Neuronal stem cell (in vitro differentiated cells): ENCODE data around the gene CCDC27.

Source experiments
- DNase-seq: peaks from one replicate; pipeline ENCODE4 v3.0.0-alpha.2; 2013; ENCODE audit warnings: low spot score
- H2AFZ ChIP-seq: one replicate; pipeline ENCODE4 v1.6.1; 2013; ENCODE audit warnings: mild to moderate bottlenecking, low read length, inconsistent platforms
- H2AK5ac ChIP-seq: 2 replicates; pipeline ENCODE4 v1.6.1; 2013; ENCODE audit warnings: low read depth, mild to moderate bottlenecking, inconsistent platforms, low read length, moderate library complexity, mixed read lengths
- H2BK120ac ChIP-seq: 2 replicates; pipeline ENCODE4 v1.6.1; 2013; ENCODE audit warnings: low read depth, mild to moderate bottlenecking, inconsistent platforms, low read length, moderate library complexity, mixed read lengths
- H2BK12ac ChIP-seq: one replicate; pipeline ENCODE4 v1.6.1; 2013; ENCODE audit warnings: low read length, inconsistent platforms
- H2BK15ac ChIP-seq: 2 replicates; pipeline ENCODE4 v1.6.1; 2013; ENCODE audit warnings: mild to moderate bottlenecking, low read length, inconsistent platforms, mixed read lengths
- H2BK5ac ChIP-seq: one replicate; pipeline ENCODE4 v1.6.1; 2013; ENCODE audit warnings: inconsistent platforms, mild to moderate bottlenecking, low read length, moderate library complexity
- H3K14ac ChIP-seq: one replicate; pipeline ENCODE4 v1.6.1; 2013; ENCODE audit warnings: low read length, inconsistent platforms
- H3K18ac ChIP-seq: 2 replicates; pipeline ENCODE4 v1.6.1; 2013; ENCODE audit warnings: low read length, inconsistent platforms
- H3K23ac ChIP-seq: 2 replicates; pipeline ENCODE4 v1.6.1; 2013; ENCODE audit warnings: low read depth, mild to moderate bottlenecking, mixed read lengths, low read length, inconsistent platforms; ENCODE audit not compliant: poor library complexity
- H3K27ac ChIP-seq: replicated peaks from 3 replicates; pipeline ENCODE4 v1.5.1; 2013; ENCODE audit warnings: low read length, inconsistent platforms
- H3K27me3 ChIP-seq, 3 experiments: 2 replicates each; pipeline ENCODE4 v1.6.1; 2013; ENCODE audit warnings: low read length in 3 of 3, mild to moderate bottlenecking in 2 of 3, inconsistent platforms in 1 of 3, low read depth in 1 of 3, mixed read lengths in 1 of 3, moderate library complexity in 1 of 3; ENCODE audit not compliant: control insufficient read depth in 3 of 3, insufficient read depth in 3 of 3
- H3K36me3 ChIP-seq, 2 donors: replicated peaks in 1 of 2; 2 replicates each; pipeline ENCODE4 v1.6.1; 2013; ENCODE audit warnings: low read length in 2 of 2; ENCODE audit not compliant: control insufficient read depth in 2 of 2, insufficient read depth in 2 of 2
- H3K4ac ChIP-seq: 2 replicates; pipeline ENCODE4 v1.6.1; 2013; ENCODE audit warnings: inconsistent platforms, mild to moderate bottlenecking, low read length, moderate library complexity
- H3K4me1 ChIP-seq, 2 donors: 1 replicate in 1 of 2; 2 replicates in 1 of 2; pipeline ENCODE4 v1.6.1; 2013; ENCODE audit warnings: low read length in 2 of 2, low read depth in 1 of 2; ENCODE audit not compliant: control insufficient read depth in 2 of 2, insufficient read depth in 1 of 2
- H3K4me2 ChIP-seq: one replicate; pipeline ENCODE4 v1.6.1; 2013; ENCODE audit warnings: mild to moderate bottlenecking, low read length, inconsistent platforms; ENCODE audit not compliant: insufficient read depth, poor library complexity, severe bottlenecking
- H3K4me3 ChIP-seq, 2 donors: 2 replicates each; pipeline ENCODE4 v1.5.1; 2013; ENCODE audit warnings: low read length in 2 of 2, mild to moderate bottlenecking in 2 of 2, inconsistent platforms in 1 of 2, moderate library complexity in 1 of 2
- H3K79me1 ChIP-seq: one replicate; pipeline ENCODE4 v1.6.1; 2013; ENCODE audit warnings: low read depth, mild to moderate bottlenecking, inconsistent platforms, low read length, moderate library complexity
- H3K9ac ChIP-seq: one replicate; pipeline ENCODE4 v1.6.1; 2013; ENCODE audit warnings: mild to moderate bottlenecking, low read depth, low read length, inconsistent platforms; ENCODE audit not compliant: poor library complexity
- H3K9me3 ChIP-seq, 2 donors: replicated peaks in 1 of 2; 2 replicates each; pipeline versions ENCODE3 to v1.6.1; 2013; ENCODE audit warnings: low read length in 2 of 2, mild to moderate bottlenecking in 2 of 2, inconsistent platforms in 1 of 2, low read depth in 1 of 2, mixed read lengths in 1 of 2, moderate library complexity in 1 of 2; ENCODE audit not compliant: control insufficient read depth in 2 of 2, insufficient read depth in 1 of 2
- H4K8ac ChIP-seq: one replicate; pipeline ENCODE4 v1.6.1; 2013; ENCODE audit warnings: low read depth, mild to moderate bottlenecking, inconsistent platforms, low read length, moderate library complexity
- H4K91ac ChIP-seq: one replicate; pipeline ENCODE4 v1.6.1; 2013; ENCODE audit warnings: low read length, low read depth, mild to moderate bottlenecking, inconsistent platforms; ENCODE audit not compliant: poor library complexity
- WGBS, 2 donors: extraction: QIAGEN DNeasy Blood & Tissue Kit; methylation state at CpG; one replicate each; pipeline ENCODE4 v1.1.7; 2013; ENCODE audit warnings: missing lambda C conversion rate in 2 of 2, mixed read lengths in 1 of 2; ENCODE audit not compliant: insufficient read length in 2 of 2, insufficient replicate concordance in 1 of 2; ENCODE audit errors: extremely low coverage in 2 of 2; 5-methylcytosine and 5-hydroxymethylcytosine counted together

The CCDC27 gene

DNA sequence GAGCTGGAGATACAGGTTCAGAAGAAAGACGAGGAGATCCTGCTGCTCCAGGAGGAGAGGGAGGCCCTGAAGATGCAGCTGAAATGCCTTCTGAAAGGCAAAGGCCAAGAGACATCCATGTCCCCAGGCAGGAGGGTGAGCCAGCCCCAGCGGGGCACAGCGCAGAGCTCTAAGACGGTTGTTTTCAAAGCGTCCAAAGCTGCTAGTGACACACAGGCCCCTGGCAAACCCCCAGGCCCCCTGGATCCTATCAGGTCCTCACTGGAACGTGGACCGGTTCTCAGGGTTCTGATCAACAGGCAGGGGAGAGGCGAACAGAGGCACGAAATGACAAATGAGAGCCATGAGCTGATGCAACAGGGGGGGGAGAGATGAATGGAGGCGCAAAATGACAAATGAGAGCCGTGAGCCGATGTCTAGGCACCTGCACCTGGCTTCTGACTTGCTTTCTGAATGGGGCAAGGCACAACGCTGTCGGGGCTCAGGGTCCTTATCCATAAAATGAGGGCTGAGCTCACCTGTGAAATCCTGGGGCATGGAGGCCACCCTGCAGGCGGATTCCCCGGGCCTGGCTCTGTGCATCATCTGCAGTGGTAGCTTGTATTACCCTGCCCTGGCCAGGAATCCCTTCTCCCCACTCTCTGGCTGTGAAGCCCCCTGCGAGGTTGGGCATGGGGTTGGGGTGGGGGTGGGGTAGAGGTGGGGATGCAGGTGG lies 9.2 kb downstream of the CCDC27 start:
- no peak overlapping the region for H3K4me2 ChIP-seq
- WGBS, 2 donors = no CpG with 5 or more reads among the region's 17 CpGs
- no peak overlapping the region for H3K4ac ChIP-seq
- no peak overlapping the region for H2BK12ac ChIP-seq
- H4K8ac ChIP-seq = no peak overlapping the region
- no peak overlapping the region for H3K27ac ChIP-seq
- no peak overlapping the region for H2BK5ac ChIP-seq
- H3K9ac ChIP-seq = no peak overlapping the region
- no peaks in the 10 kb centered on the region for H3K36me3 ChIP-seq
- no peak overlapping the region for H3K14ac ChIP-seq
- peaks cover 2% of the 10 kb centered on the region for H3K79me1 ChIP-seq
- H2BK120ac ChIP-seq = no peak overlapping the region
- no peak overlapping the region for H2AFZ ChIP-seq
- peaks cover 6% of the 10 kb centered on the region in 2 donors for H3K9me3 ChIP-seq
- H3K27me3 ChIP-seq = peaks cover 0 to 34% (median 3%) of the 10 kb centered on the region in 3 experiments
- H3K18ac ChIP-seq = no peak overlapping the region
- peak overlapping the region; percentile 89 for H2BK15ac ChIP-seq
- H4K91ac ChIP-seq = no peak overlapping the region
- no peak overlapping the region for H2AK5ac ChIP-seq
- DNase-seq = no peak
- H3K4me1 ChIP-seq = no peaks in the 10 kb centered on the region
- H3K4me3 ChIP-seq = no peak overlapping the region
- peak overlapping the region; percentile 77 for H3K23ac ChIP-seq

GRCh38 chr1:3762151-3762872 lies 10.1 kb downstream of the CCDC27 start:
- H3K9ac ChIP-seq = no peak overlapping the region
- H2AK5ac ChIP-seq = no peak overlapping the region
- H3K4me3 ChIP-seq = no peak overlapping the region
- no peak overlapping the region for H3K18ac ChIP-seq
- peak overlapping the region; percentile 31 for H3K23ac ChIP-seq
- H3K27me3 ChIP-seq = peaks cover 0 to 28% (median 3%) of the 10 kb centered on the region in 3 experiments
- H2BK15ac ChIP-seq = peak overlapping the region; percentile 89
- no peaks in the 10 kb centered on the region for H3K4me1 ChIP-seq
- H3K36me3 ChIP-seq = no peaks in the 10 kb centered on the region
- no peak overlapping the region for H4K91ac ChIP-seq
- no peak overlapping the region for H3K4ac ChIP-seq
- no peak overlapping the region for H2BK120ac ChIP-seq
- peaks cover 6 to 8% of the 10 kb centered on the region in 2 donors for H3K9me3 ChIP-seq
- H4K8ac ChIP-seq = no peak overlapping the region
- H3K27ac ChIP-seq = no peak overlapping the region
- no peak overlapping the region for H2BK12ac ChIP-seq
- H2BK5ac ChIP-seq = peak overlapping the region; percentile 80
- H2AFZ ChIP-seq = no peak overlapping the region
- WGBS, 2 donors = no CpG with 5 or more reads among the region's 15 CpGs
- DNase-seq = no peak
- peaks cover 2% of the 10 kb centered on the region for H3K79me1 ChIP-seq
- peak overlapping the region; percentile 67 for H3K14ac ChIP-seq
- no peak overlapping the region for H3K4me2 ChIP-seq

GRCh38 chr1:3762873-3763228 lies 10.6 kb downstream of the CCDC27 start:
- Histone ChIP-seq H3K9me3 (peaks cover 6 to 8% of the 10 kb centered on the region in 2 donors), H3K14ac (no peak overlapping the region), H2AFZ (no peak overlapping the region), H3K4ac (no peak overlapping the region), H4K91ac (no peak overlapping the region), H3K27me3 (peaks cover 0 to 28% (median 3%) of the 10 kb centered on the region in 3 experiments), H2BK5ac (peak overlapping the region; percentile 80), H3K4me1 (no peaks in the 10 kb centered on the region), H2BK15ac (peak overlapping the region; percentile 4), H3K27ac (no peak overlapping the region), H2BK120ac (no peak overlapping the region), H4K8ac (no peak overlapping the region), H3K18ac (no peak overlapping the region), H2BK12ac (no peak overlapping the region), H3K9ac (no peak overlapping the region), H3K36me3 (no peaks in the 10 kb centered on the region), H3K79me1 (no peaks in the 10 kb centered on the region), H3K4me2 (no peak overlapping the region), H3K4me3 (no peak overlapping the region), H2AK5ac (no peak overlapping the region), H3K23ac (no peak overlapping the region)
- WGBS, 2 donors = no CpG with 5 or more reads among the region's 12 CpGs
- DNase-seq = no peak

DNA sequence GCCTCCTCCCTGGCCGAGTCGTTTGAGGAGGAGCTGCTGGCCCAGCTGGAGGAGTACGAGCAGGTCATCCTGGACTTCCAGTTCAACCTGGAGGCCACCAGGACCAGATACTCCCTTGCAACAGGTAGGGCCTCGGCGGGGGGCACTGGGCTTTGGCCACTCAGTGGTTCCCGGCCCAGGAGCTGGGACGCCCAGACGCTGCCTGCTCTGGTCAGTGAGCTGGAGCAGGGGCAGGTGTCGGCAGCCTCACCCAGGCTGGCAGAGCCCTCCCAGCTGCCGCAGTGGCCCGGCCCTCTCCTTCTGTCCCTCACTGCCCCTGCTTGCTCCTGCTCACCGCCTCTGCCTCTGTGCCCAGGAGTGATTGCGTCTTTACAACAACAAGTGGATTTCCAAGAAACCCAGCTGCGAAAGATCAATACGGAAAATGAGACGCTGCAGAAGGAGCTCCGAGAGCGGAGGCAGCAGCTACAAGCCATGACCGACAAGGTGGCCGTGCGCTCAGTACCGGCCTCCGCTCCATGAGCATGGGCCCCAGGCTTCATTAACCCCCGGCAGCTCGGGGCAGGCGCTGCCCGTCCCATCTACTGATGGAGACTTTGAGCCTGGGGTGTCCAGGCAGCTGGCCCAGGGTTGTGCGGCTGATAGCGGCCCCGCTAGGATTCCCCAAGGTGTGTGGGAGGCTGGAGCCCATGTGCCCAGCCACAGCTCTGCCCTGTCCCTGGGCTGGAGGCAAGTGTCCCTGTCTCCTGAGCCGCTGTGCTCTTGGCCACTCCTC lies 11.3 kb downstream of the CCDC27 start:
- Histone ChIP-seq H3K23ac (no peak overlapping the region), H3K27ac (no peak overlapping the region), H4K8ac (no peak overlapping the region), H3K79me1 (no peaks in the 10 kb centered on the region), H3K36me3 (no peaks in the 10 kb centered on the region), H3K4me1 (no peaks in the 10 kb centered on the region), H2AFZ (no peak overlapping the region), H3K4ac (no peak overlapping the region), H3K4me3 (no peak overlapping the region), H2BK12ac (no peak overlapping the region), H3K9ac (no peak overlapping the region), H4K91ac (no peak overlapping the region), H2AK5ac (peak overlapping the region; percentile 74), H3K14ac (no peak overlapping the region), H2BK120ac (no peak overlapping the region), H3K18ac (peak overlapping the region; percentile 51), H3K4me2 (no peak overlapping the region), H3K27me3 (peaks cover 0 to 28% (median 3%) of the 10 kb centered on the region in 3 experiments), H2BK5ac (peak overlapping the region; percentile 29), H2BK15ac (peak overlapping the region; percentile 18), H3K9me3 (peaks cover 6 to 8% of the 10 kb centered on the region in 2 donors)
- WGBS, 2 donors = no CpG with 5 or more reads among the region's 31 CpGs
- DNase-seq = no peak
